GM18511 (cell line): ENCODE data around the gene ACAP3.

Source experiments
- ATAC-seq: cut with Tn5 transposase; IDR thresholded peaks from one replicate; pipeline ENCODE4 v1.9.1; 2021; ENCODE audit warnings: mild to moderate bottlenecking, moderate library complexity; ENCODE audit not compliant: unreplicated experiment

The ACAP3 gene

DNA sequence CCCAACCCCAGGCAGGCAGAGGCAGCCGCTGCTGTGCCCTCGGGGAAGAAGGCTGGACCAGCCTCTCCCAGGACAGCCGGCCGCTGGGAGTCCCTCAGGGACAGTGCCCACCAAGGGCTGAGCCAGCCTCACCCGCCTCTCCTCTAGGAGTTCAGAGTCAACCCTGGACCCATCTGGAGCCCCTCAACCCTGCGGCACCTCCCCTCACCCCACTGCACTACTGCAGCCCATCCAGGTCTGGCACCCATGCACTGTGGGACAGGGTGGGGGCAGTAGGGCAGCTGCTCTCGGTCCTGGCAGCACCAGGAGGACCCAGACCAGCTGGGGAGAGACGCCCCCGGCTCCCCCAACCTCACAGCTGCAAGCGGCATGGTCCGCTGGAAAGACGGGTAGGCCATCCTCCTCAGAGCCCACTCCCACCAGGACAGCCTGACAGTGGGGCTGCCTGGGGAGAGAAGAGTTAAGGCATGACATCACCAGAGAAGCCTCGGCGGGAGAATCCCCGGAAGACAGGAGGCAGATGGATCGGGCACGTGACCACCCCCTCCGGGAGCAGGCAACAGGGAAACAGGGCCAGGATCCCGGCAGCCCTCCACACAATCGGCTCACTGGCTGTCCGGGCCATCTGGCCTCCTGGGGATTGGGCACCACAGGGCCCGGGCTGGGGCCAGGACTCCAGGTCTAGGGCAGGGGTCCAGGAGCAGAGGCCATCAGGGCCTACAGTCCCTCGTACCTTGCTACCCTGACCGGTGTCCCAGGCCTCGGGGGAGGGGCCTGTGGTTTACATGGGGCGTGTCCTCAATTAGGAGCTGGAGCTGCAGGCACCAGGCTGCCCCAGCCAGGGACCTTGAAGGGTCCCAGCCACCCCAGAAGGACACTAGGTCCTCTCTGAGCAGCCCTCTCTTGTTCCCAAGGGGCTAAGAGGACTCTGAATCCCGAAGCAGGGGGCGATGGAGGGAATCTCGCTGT, 3.1 kb downstream of the ACAP3 start:
- ATAC-seq, result no peak

DNA sequence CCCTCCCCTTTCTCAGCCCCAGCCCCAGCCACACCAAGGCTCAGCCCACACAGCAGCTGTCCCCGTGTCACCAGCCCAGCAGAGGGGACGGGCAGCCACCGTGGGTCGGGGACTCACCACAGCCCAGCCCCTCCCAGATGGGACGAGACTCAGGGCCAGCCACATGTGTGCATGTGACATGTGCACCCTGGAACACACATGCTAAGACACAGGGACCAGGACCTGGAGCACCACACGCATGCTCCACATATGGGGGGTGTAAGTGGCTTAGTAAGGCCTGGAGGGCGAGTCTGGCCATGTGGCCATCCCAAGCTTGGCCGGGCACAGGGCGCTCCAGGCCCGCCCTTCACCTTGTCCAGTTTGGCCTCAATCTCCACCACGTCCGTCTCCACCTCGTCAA, 4.0 kb downstream of the ACAP3 start:
- ATAC-seq, result no peak

DNA sequence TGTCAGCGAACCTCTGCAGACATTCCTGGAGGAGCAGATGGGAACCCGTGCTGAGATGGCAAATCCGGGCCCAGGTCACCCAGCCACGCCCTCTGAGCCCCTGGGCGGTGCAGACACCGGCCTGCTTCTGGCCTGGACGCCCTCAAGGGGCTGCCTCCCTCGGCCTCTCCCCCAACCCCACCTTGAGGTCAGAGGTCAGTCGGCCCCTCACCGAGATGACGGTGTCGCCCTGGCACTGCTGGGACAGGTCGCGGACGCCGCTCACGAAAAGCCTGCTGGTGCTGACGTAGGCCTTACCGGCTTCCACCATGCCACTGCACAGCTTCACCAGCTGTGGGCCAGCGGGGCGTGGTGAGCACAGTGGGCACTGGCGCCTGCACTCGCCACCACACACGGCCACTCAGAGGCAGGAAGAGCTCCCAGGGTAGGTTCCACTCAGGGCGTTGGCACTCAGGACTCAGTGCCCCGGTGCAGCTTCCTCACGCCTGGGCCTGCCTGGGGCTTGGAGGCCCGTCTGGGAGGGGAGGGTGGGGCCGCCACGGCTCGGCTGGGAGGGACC, 4.7 kb downstream of the ACAP3 start:
- ATAC-seq, result no peak

DNA sequence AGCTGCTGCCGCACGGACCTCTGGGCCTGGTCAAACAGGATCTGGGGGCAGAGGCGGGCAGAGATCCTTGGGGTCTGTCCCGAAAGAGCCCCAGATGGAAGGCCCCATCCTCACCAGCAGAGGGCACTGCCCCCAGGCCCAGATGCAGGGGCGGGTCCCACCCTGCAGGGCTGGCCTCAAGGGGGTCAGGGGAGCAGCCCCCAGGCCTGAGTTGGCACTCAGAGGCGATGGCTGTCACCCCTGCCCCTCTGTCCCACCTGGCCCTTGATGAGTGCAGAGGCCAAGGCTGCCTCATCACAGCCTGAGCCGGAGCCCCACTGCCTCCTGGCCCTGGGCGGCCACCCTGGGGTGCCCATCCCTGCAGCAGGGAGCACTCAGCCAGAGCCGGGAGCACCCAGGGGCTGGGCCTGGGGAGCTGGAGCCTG, 5.7 kb downstream of the ACAP3 start:
- no peak for ATAC-seq

DNA sequence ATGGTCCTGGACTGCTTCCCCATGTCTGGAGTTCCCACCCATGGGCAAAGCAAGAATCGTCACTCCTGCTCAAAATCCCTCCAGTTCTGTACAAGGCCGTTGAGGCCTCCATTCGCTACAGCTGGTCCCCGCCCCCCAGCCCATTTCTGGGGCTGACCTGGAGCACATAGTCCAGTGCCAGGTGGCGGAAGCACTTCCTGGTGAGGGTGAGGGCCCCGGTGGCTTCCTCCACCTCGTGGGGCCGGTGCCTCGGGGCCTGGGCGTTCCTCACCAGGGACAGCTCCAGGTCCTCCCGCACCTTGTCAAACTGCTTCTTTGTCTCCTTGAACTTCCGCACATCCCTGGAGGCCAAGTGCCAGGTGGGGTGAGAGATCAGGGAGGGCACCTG, 7.4 kb downstream of the ACAP3 start:
- no peak for ATAC-seq

DNA sequence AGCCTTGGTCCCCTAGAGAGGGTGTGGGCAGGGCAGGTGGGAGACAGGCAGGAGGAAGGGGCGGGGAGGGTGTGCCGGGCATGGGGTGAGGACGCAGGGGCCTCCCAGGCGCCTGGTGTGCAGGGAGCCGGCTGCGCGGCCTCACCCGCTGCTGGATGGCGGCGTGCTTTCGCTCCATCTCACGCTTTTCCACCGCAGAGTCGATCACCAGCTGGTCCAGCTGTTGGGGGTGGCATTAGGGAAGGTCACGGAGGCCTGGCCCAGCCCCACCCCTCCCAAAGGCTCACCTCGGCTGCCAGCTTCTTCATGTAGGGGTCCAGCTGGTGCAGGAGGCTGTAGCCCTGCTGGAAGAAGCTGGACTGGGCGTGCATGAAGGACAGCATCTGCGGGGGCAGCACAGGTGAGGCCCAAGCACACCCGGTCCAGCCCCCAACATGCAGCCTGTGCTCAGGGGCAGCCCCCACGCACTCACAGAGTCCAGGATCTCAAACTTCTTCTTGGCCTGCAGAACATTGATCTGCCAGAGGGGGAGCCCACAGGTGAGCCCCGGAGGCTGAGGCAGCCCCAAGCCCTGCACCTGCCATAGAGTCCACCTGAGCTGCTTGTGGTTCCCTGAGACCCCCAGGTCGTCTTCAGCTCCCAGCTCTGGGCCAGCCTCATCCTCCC, 7.9 kb downstream of the ACAP3 start:
- no peak for ATAC-seq

DNA sequence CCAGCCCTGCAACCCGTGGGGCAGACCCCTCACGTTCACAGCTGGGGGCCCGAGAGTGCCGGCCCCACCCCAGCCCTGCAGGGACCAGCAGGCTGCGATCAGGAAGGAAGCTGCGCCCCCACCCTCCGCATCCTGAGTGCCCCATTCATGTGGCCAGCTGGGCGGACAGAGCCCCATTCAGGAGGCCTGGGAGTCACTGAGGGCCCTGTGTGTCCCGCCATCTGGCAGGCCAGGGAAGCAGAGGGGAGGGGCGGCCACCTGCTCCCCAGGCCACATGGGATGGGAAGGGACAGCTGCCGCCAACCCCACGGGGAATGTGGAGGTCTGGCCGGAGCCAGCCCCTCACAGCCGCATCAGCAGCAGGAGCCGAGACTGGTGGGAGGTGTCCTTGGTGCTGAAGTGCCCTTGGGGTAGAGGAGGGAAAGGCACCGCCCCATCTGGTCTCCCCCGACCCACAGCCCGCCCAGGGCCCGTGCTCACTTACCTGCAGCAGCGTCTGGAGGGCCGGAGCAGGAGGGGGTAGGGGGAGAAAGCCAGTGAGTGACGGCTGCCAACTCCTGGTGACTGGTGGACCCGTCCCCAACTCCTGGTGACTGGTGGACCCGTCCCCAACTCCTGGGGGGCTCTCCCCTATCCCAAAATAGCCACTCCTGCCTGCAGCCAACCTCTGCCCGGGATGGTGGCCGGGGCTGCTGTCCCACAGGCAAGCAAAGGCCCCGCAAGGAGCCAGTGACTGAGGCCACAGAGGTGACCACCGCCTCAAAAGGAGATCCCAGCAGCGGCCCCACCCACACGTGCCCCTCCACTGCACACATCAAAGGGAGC, 8.7 kb downstream of the ACAP3 start:
- ATAC-seq, result no peak

DNA sequence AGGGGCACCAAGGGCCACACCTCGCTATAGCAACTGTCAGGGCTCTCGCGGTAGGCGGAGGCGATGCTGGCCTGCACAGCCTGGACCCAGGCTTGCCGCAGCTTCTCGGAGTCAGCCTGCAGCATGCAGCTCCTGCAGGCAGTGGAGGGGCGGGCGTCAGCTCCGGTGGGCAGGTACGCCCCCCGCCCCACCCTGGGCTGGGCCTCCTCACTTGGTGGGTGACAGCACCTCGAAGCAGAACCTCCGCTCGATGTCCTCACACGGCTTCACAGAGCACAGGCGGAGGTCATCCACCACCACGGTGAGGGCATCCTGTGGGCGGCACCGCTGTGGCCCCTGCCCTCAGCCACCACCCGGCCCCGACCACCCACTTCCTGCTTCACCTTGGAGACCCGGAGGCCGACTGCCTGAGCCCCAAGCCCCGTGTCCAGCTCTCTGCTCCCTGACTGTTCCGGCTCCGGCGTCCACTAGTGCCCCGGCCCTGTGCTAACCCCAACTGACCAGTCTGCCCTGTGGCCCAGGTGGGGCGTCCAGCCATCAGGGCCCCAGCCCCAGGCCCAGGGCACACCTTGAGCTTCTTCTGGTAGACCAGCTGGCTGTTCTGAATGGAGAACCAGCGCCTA, 9.8 kb downstream of the ACAP3 start:
- ATAC-seq, result no peak

DNA sequence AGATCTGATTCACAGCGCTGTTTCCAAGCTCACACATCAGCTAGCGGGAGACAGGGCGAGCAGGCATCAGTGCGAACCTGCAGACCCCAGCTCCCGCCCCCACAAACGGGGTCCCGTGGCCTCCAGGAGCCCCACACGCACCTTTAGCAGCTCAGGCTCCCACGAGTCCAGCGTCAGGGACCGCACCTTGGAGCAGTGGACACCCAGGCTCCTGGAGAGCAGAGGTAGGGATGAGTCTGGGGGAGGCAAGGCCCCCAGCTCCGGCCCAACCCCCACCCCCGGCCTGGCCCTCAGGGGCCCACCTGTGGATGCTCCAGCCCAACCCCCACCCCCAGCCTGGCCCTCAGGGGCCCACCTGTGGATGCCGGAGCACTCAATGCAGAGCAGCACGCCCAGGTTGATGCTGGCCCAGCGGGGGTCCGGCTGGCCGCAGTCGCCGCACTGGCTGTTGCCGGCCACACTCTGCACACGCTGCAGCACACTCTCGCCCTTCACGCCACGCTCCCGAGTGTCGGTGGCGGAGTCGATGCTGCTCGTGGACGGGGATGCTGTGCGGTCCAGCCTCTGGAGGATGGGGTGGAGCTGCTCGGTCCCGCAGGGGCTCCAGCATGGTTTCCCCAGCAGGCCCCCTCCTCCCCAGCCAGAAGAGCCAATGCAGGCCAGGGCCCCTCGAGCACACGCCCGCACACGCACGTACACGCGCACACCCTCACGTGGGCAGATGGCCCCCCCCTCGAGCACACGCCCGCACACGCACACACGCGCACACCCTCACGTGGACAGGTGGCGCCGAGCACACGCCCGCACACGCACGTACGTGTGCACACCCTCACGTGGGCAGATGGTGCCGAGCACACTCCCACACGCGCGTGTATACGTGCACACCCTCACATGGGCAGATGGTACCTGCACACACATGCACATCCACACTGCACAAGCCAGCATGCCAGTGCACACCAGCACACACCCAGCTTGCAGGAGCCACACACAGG, 11.4 kb downstream of the ACAP3 start:
- no peak for ATAC-seq

DNA sequence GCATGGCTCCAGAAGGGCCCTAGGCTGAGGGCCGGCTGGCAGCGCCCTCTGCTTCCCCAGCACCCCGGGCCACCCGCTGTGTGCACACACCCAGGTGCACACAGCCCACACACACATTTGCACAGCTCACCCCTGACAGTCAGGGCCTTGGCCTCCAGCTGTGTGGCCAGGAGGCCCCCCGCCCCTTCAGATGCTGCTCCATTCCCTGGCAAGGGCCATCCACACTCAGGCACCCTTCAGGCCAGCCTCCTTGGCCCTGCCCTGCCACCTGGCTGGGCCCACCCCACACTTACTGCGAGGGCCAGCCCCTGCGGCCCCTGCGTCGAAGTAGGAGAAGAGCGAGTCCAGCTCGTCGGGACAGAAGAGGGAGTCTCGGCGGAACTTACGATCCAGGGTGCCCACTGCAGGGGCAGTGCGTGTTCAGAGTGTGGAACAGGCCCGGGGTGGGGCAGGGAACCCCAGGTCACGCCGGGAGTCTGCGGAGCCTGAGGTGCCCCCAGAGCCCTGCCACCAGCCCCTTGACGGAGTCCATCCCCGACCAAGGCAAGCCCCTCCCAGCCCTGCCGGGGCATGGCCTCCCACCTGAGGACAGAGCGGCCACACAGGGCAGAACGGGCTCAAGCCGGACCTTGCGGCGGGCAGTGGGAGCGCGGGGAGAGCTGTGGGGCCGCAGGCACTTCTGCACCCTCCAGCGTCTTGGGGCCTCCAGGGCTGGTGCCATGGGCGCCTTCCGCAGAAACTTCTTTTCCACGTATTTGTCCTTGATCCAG, 12.4 kb downstream of the ACAP3 start:
- no peak for ATAC-seq

DNA sequence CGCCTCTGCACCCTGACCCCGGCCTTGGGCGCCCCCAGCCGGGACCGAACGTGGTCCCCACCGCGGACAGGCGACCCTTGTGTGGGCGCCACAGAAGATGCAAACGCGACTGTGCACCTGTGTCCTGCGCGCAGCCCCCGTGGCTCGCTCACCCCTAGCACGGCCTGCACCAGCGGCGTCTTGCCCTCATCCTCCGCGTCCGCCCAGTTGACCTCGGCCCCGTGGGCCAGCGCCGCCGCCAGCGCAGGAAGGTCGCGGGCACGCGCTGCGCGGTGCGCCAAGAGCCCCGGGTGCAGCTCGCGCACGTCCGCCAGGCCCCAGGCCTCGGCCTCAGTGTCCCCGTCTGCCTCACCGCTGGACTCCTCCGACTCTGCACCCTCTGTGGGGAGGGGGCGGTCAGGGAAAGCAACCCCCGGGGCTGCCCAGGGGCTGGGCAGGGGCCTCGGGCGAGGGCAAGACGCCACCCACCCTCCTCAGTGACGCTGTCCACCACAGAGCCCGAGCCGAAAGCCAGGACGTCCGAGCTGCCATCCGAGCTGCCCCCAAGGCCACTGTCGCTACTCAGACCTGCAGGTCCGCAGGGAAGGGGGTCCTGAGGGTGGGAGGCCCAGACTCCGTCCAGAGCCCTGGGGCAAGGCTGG, 13.4 kb downstream of the ACAP3 start:
- ATAC-seq, result no peak

DNA sequence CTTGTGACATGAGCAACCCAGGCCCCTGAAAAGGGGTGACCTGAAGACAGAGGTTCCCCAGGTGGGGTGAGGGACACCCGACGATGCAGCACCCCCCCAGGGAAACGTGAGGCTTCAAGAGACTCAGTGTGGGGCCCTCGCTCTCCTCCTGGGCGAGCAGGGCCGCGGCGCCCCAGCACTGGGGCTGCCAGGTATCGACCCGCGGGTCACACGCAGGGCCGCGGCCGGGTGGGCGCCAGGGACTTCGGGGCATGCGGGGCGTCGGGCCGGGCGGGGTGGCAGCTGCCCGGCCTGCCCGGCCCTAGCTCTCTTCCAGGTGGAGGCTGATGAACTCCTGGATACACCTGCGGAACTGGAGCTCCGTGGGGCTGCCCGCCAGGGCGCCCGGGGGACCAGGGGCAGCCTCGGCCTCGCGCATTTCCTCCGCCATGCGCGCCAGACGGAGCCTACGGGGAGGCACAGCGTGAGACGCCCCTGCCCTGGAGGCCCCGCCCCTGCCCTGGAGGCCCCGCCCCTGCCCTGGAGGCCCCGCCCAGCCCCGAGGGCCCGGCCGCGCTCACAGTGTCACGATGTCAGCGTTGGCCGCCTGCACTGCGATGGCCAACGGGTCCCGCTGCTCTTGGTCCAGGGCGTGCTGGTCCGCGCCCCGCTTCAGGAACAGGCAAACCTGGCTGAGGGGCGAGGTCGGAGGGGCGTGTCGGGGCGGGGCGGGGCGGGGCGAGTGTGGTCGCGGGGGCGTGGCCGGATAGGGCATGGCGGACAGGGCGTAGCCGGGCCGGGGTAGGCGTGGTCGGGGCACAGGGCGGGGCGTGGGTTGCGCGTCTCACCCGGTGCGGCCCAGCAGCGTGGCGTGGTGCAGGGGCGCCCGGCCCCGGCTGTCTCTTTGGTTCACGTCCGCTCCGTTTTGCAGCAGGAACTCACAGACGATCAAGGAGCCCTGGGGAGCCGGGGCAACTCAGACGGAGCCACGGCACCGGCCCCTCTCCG, 14.2 kb downstream of the ACAP3 start:
- no peak for ATAC-seq

DNA sequence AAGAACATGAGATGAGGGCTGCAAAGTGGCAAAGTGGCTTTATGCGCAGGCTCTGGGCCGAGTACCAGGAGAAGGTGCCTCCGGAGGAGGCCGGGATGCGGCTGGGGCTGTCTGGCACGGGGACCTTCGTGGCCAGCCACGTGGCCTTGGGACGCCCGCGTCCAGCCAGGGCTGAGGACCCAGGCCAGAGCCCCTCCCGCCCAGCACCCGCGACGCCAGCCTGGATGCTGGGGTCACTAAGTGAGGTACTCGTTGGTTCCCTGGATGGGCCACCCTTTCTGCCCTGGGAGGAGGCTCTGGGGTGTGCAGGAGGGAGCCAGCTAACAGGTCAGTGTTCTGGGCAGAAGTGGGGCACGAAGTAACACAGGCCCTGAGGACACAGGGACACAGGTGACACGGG, 14.9 kb downstream of the ACAP3 start:
- ATAC-seq, result no peak

DNA sequence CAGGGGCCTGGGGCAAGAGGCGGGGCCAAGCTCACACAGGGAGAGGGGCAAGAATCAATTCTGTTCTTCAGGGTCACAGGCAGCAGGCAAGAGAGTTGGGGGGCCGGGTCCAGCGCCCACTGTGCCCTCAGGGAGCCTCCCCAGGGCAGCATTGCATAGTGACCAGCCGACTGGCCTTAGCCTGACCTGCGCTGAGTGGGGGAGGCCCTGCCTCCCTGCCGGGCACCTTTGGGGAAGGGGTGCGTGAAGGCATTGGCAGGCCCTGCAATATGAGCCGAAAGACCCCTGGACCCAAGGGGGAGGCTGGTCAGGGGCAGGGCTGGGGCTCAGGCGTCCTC, 15.3 kb downstream of the ACAP3 start:
- ATAC-seq, result no peak

DNA sequence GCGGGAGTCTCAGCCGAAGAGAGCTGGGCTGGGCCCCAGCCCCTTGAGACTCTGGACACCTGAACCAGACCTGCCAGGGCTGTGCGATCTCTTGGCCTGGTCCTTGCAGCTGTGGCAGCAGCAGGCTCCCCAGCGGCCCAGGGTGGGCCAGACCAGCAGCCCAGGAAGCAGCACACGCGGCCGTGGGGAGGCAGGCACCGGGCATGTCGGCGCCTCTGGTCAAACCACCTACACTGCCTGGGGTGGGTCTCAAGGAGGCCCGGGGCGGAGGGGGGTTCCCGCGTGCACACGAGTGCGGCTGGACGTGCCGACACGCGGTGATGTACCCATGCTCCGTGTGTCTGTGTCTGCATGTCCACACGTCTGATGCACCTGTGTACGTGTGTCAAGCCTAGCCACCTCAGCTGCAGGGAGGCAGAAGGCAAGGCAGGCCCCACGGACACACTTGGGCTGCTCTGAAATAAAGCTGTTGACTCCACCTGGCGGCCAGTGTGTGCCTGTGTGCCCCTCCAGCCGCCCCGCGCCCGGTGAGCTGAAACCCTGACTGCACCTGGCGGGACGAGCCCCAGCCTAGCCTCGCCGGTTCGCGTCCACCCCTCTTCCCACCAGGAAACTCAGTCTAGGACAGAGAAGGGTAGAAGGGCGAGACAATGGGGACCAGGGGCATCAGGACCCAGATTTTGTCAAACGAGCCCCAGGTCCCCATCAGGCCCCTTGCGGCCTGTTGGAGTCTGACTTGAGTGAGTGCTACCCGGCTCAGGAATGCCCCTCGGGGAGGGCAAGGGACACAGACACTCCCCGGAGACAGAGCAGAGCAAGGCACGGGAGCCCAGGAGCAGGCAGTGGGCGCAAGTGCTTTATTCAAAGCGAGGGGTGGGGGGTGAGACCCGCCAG, 15.9 kb downstream of the ACAP3 start:
- ATAC-seq, result peak; percentile 56

DNA sequence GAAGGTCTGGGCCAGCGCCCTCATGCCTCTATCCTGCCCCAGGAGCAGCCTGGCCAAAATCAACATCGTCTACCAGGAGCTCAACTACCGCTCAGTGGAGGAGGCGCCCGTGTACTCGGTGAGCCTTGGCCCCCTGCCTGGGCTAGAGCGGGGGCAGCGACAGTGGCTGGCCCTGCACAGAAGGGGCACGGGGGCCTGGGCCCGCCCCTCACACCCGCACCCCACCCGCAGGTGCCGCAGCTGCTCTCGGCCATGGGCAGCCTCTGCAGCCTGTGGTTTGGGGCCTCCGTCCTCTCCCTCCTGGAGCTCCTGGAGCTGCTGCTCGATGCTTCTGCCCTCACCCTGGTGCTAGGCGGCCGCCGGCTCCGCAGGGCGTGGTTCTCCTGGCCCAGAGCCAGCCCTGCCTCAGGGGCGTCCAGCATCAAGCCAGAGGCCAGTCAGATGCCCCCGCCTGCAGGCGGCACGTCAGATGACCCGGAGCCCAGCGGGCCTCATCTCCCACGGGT, 16.7 kb downstream of the ACAP3 start:
- ATAC-seq, result no peak
